ENCODE measurements around the gene PAK6. TPM values are rescaled to one million over a fixed set of nuclear protein-coding genes. Genes with fewer than 3 reads are reported as not detected.

PAK6 gene
- total RNA-seq, 4 donors from 2014 or later = 0.84 to 2.0 TPM; not detected in 2

GRCh38 chr15:40272485-40273056 lies 33.7 kb downstream of the PAK6 start:
- H3K4me1 ChIP-seq = peaks cover 0 to 3% (median 0%) of the 10 kb centered on the region in 4 donors
- H3K27me3 ChIP-seq = peaks cover 0 to 9% of the 10 kb centered on the region in 2 donors
- TF ChIP-seq CTCF (IDR thresholded peaks at IDR 0.05) (no peak), EP300 (IDR thresholded peaks at IDR 0.05) (no peak), POLR2A (IDR thresholded peaks at IDR 0.05) (no peak)
- H3K27ac ChIP-seq = no peak overlapping the region
- WGBS, 2 donors = 81 to 84% methylated on average over 12 to 20 of the region's 20 CpGs
- DNase-seq (ENCODE audit: low spot score in 2 of 2) = no peak
- H3K9me3 ChIP-seq = no peaks in the 10 kb centered on the region
- H3K36me3 ChIP-seq = no peaks in the 10 kb centered on the region
- no peak overlapping the region for H3K4me3 ChIP-seq

GRCh38 chr15:40273428-40273827 lies 34.6 kb downstream of the PAK6 start:
- H3K27ac ChIP-seq = no peak overlapping the region
- no peak for DNase-seq (ENCODE audit: low spot score in 2 of 2)
- no peak overlapping the region for H3K4me3 ChIP-seq
- no peaks in the 10 kb centered on the region for H3K9me3 ChIP-seq
- H3K4me1 ChIP-seq = peaks cover 0 to 3% (median 0%) of the 10 kb centered on the region in 4 donors
- no peak for TF ChIP-seq CTCF (IDR thresholded peaks at IDR 0.05)
- no peak for TF ChIP-seq POLR2A (IDR thresholded peaks at IDR 0.05)
- TF ChIP-seq EP300 (IDR thresholded peaks at IDR 0.05) = no peak
- H3K36me3 ChIP-seq = no peaks in the 10 kb centered on the region
- peaks cover 0 to 18% of the 10 kb centered on the region in 2 donors for H3K27me3 ChIP-seq
- WGBS, 2 donors = 90 to 93% methylated on average over 8 to 9 of the region's 9 CpGs

GRCh38 chr15:40274350-40275274 lies 35.7 kb downstream of the PAK6 start:
- Histone ChIP-seq H3K4me1 (peaks cover 0 to 9% (median 1%) of the 10 kb centered on the region in 4 donors), H3K4me3 (no peak overlapping the region), H3K9me3 (no peaks in the 10 kb centered on the region), H3K27me3 (peaks cover 0 to 28% of the 10 kb centered on the region in 2 donors), H3K36me3 (no peaks in the 10 kb centered on the region), H3K27ac (no peak overlapping the region)
- DNase-seq (ENCODE audit: low spot score in 2 of 2) = peak; percentile 66 to 85
- TF ChIP-seq POLR2A (IDR thresholded peaks at IDR 0.05) = no peak
- TF ChIP-seq CTCF (IDR thresholded peaks at IDR 0.05) = peak; percentile 98 to 100 (median 100)
- TF ChIP-seq EP300 (IDR thresholded peaks at IDR 0.05) = peak in 1 of 2 donors; percentile 45
- WGBS, 2 donors = 44 to 59% methylated on average over 12 to 26 of the region's 26 CpGs

GRCh38 chr15:40275523-40275922 lies 36.7 kb downstream of the PAK6 start:
- H3K36me3 ChIP-seq = no peaks in the 10 kb centered on the region

More at GRCh38 chr15:40275523-40275922, 36.7 kb downstream of the PAK6 start:
- Histone ChIP-seq H3K4me1 (peaks cover 0 to 12% (median 5%) of the 10 kb centered on the region in 4 donors), H3K4me3 (no peak overlapping the region), H3K9me3 (no peaks in the 10 kb centered on the region), H3K27me3 (peaks cover 0 to 37% of the 10 kb centered on the region in 2 donors), H3K27ac (no peak overlapping the region)
- 87 to 94% methylated on average over 4 to 5 of the region's 5 CpGs for WGBS, 2 donors
- TF ChIP-seq EP300 (IDR thresholded peaks at IDR 0.05) (no peak), CTCF (IDR thresholded peaks at IDR 0.05) (no peak), POLR2A (IDR thresholded peaks at IDR 0.05) (no peak)
- DNase-seq (ENCODE audit: low spot score in 2 of 2) = no peak

Data from tibial nerve (tissue), 4 donors.